Endodermal cell (in vitro differentiated cells): Measurements from ENCODE around the gene ADGRF4. TPM values are rescaled to one million over a fixed set of nuclear protein-coding genes. Genes with fewer than 3 reads are reported as not detected.

Experiments
- DNase-seq: peaks from one replicate; pipeline ENCODE4 v3.0.0-alpha.2; 2017
- H3K27ac ChIP-seq: 2 replicates; pipeline ENCODE4 v1.5.1; 2013; ENCODE audit warnings: mild to moderate bottlenecking, low read depth, low read length, moderate library complexity
- H3K27me3 ChIP-seq: 2 replicates; pipeline ENCODE4 v1.6.1; 2013; ENCODE audit warnings: mild to moderate bottlenecking, low read length, moderate library complexity; ENCODE audit not compliant: insufficient read depth, control insufficient read depth, poor library complexity, severe bottlenecking
- H3K36me3 ChIP-seq: 2 replicates; pipeline ENCODE4 v1.7.0; 2013; ENCODE audit warnings: mild to moderate bottlenecking, low read length, moderate library complexity; ENCODE audit not compliant: control insufficient read depth, insufficient read depth
- H3K4me1 ChIP-seq: one replicate; pipeline ENCODE4 v1.7.0; 2013; ENCODE audit warnings: low read length; ENCODE audit not compliant: control insufficient read depth, insufficient read depth
- H3K4me3 ChIP-seq: 2 replicates; pipeline ENCODE4 v1.5.1; 2013; ENCODE audit warnings: mild to moderate bottlenecking, low read length, moderate library complexity
- H3K9ac ChIP-seq: 2 replicates; pipeline ENCODE4 v1.6.1; 2013; ENCODE audit warnings: mild to moderate bottlenecking, low read length, moderate library complexity; ENCODE audit not compliant: poor library complexity, severe bottlenecking; ENCODE audit errors: extremely low read depth
- H3K9me3 ChIP-seq: 2 replicates; pipeline ENCODE4 v1.6.1; 2013; ENCODE audit warnings: mild to moderate bottlenecking, low read length, moderate library complexity; ENCODE audit not compliant: control insufficient read depth
- H3K27ac Mint-ChIP-seq: 2 replicates; pipeline ENCODE4 v1.8.0; 2020; ENCODE audit warnings: mixed read lengths
- H3K27me3 Mint-ChIP-seq: 2 replicates; pipeline ENCODE4 v1.8.0; 2021; ENCODE audit warnings: mild to moderate bottlenecking, mixed read lengths; ENCODE audit not compliant: insufficient read depth
- H3K36me3 Mint-ChIP-seq: 2 replicates; pipeline ENCODE4 v1.8.0; 2020; ENCODE audit warnings: low read depth, mixed read lengths
- H3K4me1 Mint-ChIP-seq: 2 replicates; pipeline ENCODE4 v1.8.0; 2020; ENCODE audit warnings: mixed read lengths
- H3K4me3 Mint-ChIP-seq: 2 replicates; pipeline ENCODE4 v1.8.0; 2020; ENCODE audit warnings: mild to moderate bottlenecking, moderate library complexity, mixed read lengths
- H3K9me3 Mint-ChIP-seq: 2 replicates; pipeline ENCODE4 v1.8.0; 2020; ENCODE audit warnings: mild to moderate bottlenecking, mixed read lengths
- CTCF ChIP-seq: fragments of 200-600 bp; sonication (generic); conservative IDR thresholded peaks from 2 replicates; pipeline ENCODE4 v1.5.0; 2021; ENCODE audit warnings: antibody characterized with exemption, mild to moderate bottlenecking
- WGBS, 2 experiments: methylation state at CpG; one replicate each; pipeline versions ENCODE4 v1.1.5 to v1.1.7; 2013; ENCODE audit warnings: missing lambda C conversion rate in 2 of 2, mixed read lengths in 1 of 2; ENCODE audit not compliant: insufficient coverage in 1 of 2, insufficient read length in 1 of 2; 5-methylcytosine and 5-hydroxymethylcytosine counted together
- total RNA-seq, 2 donors: library from RNA; stranded (reverse); fragmentation: NEBNext Ultra II Directional in 1 of 2; extraction: Animal tissue kit (Norgen Biotek cat#: 25700) in 1 of 2; gene quantifications; 2 replicates in 1 of 2; 3 replicates in 1 of 2; pipeline ENCODE4 v1.2.1, GENCODE V29; 2021

Gene ADGRF4
- total RNA-seq, 2 donors from 2014 or later = 0.18 to 1.3 TPM

GRCh38 chr6:47737406-47737805 is 39.0 kb downstream of the ADGRF4 start:
- Mint-ChIP-seq H3K27me3 (no peaks in the 10 kb centered on the region), H3K4me1 (peaks cover 21% of the 10 kb centered on the region)

GRCh38 chr6:47740714-47741113 is 42.3 kb downstream of the ADGRF4 start:
- no peaks in the 10 kb centered on the region for H3K4me1 Mint-ChIP-seq
- no peak for DNase-seq
- no peaks in the 10 kb centered on the region for H3K9me3 ChIP-seq
- WGBS, 2 experiments = 88 to 100% methylated on average over 1 of the region's 1 CpG
- H3K9me3 Mint-ChIP-seq = peaks cover 7% of the 10 kb centered on the region
- H3K36me3 Mint-ChIP-seq = no peaks in the 10 kb centered on the region
- no peak overlapping the region for H3K4me3 ChIP-seq
- TF ChIP-seq CTCF = no peak
- H3K27ac ChIP-seq = no peak overlapping the region
- no peaks in the 10 kb centered on the region for H3K27me3 Mint-ChIP-seq
- no peaks in the 10 kb centered on the region for H3K4me1 ChIP-seq
- no peaks in the 10 kb centered on the region for H3K27me3 ChIP-seq
- H3K36me3 ChIP-seq = no peaks in the 10 kb centered on the region
- H3K4me3 Mint-ChIP-seq = no peak overlapping the region
- H3K27ac Mint-ChIP-seq = no peak overlapping the region
- no peak overlapping the region for H3K9ac ChIP-seq

More at GRCh38 chr6:47737406-47737805, 39.0 kb downstream of the ADGRF4 start:
- H3K4me3 Mint-ChIP-seq = no peak overlapping the region
- no peak overlapping the region for H3K9ac ChIP-seq
- H3K27ac ChIP-seq = no peak overlapping the region
- peaks cover 3% of the 10 kb centered on the region for H3K4me1 ChIP-seq
- no peaks in the 10 kb centered on the region for H3K27me3 ChIP-seq
- no peaks in the 10 kb centered on the region for H3K9me3 Mint-ChIP-seq
- no peak for TF ChIP-seq CTCF
- no peak for DNase-seq
- H3K9me3 ChIP-seq = no peaks in the 10 kb centered on the region
- H3K36me3 ChIP-seq = no peaks in the 10 kb centered on the region
- 83 to 95% methylated on average over 1 to 2 of the region's 2 CpGs for WGBS, 2 experiments
- no peak overlapping the region for H3K4me3 ChIP-seq
- H3K27ac Mint-ChIP-seq = no peak overlapping the region
- H3K36me3 Mint-ChIP-seq = no peaks in the 10 kb centered on the region

- 88% methylated on average over 2 of the region's 2 CpGs; no CpG with 5 or more reads in 1 of the 2 experiments for WGBS, 2 experiments
Measured at GRCh38 chr6:47741807-47742206, 43.4 kb downstream of the ADGRF4 start.

More at GRCh38 chr6:47741807-47742206, 43.4 kb downstream of the ADGRF4 start:
- Histone ChIP-seq H3K27me3 (no peaks in the 10 kb centered on the region), H3K9me3 (no peaks in the 10 kb centered on the region), H3K9ac (no peak overlapping the region), H3K4me3 (no peak overlapping the region), H3K36me3 (no peaks in the 10 kb centered on the region), H3K4me1 (no peaks in the 10 kb centered on the region), H3K27ac (no peak overlapping the region)
- no peaks in the 10 kb centered on the region for H3K36me3 Mint-ChIP-seq
- H3K4me3 Mint-ChIP-seq = no peak overlapping the region
- no peak for DNase-seq
- no peaks in the 10 kb centered on the region for H3K4me1 Mint-ChIP-seq
- H3K9me3 Mint-ChIP-seq = peaks cover 7% of the 10 kb centered on the region
- TF ChIP-seq CTCF = no peak
- no peak overlapping the region for H3K27ac Mint-ChIP-seq
- no peaks in the 10 kb centered on the region for H3K27me3 Mint-ChIP-seq
